Activated T-cell treated with anti-CD3 and anti-CD28 coated beads for 24 hours (primary cell): ENCODE results near the gene LCE2C.

Experiments used
- DNase-seq: peaks from one replicate; pipeline ENCODE4 v3.0.0-alpha.2; 2020; ENCODE audit warnings: low read depth

LCE2C gene

DNA sequence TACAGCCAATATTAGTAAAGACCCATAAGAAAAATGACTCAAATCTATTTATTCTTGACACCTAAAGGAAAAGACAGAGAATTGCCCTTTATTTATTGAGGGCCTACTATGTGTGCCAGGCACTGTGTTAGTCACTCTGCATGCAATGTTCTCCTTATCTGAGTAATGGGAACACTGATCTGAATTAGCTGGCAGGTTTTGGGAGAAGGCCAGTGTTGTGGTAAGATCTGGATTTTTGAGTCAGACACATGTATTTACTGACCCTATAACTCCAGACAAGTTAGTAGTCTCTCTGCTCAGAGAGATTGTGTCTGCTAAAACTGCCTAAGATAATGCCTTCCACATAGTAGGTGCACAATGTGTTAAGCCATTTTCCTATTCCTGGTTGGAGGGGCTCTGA is 50.2 kb downstream of the LCE2C start:
- no peak for DNase-seq
